Stimulated activated CD4-positive, alpha-beta T cell treated with anti-CD3 and anti-CD28 coated beads, Interleukin-15, amount 100 ng/mL, for 24 hours (primary cell): ENCODE data around the gene NRDE2.
A peak's percentile ranks its signal among the peaks of the same experiment; 100 is the strongest.

Experiments
- DNase-seq: peaks from one replicate; pipeline ENCODE4 v3.0.0-alpha.2; 2020

NRDE2 gene

GRCh38 chr14:90331497-90332270 is at the start of gene NRDE2:
Gene NRDE2, minus strand, starts transcription at chr14:90331941. Its CDS starts 37 bp downstream, at chr14:90331904.
- peak; percentile 100 for DNase-seq

- no peak for DNase-seq
These were observed 49.5 kb upstream of the NRDE2 start for GRCh38 chr14:90381011-90381786.

GRCh38 chr14:90379106-90379505 is 47.4 kb upstream of the NRDE2 start:
- no peak for DNase-seq

GRCh38 chr14:90378249-90378648 is 46.5 kb upstream of the NRDE2 start:
- no peak for DNase-seq

GRCh38 chr14:90375934-90376333 is 44.2 kb upstream of the NRDE2 start:
- DNase-seq: no peak

- DNase-seq: no peak
These were observed 43.1 kb upstream of the NRDE2 start for GRCh38 chr14:90374813-90375212.

GRCh38 chr14:90373887-90374286 is 42.1 kb upstream of the NRDE2 start:
- no peak for DNase-seq

- DNase-seq: no peak
These were observed 37.4 kb upstream of the NRDE2 start for GRCh38 chr14:90368946-90369721.

GRCh38 chr14:90362558-90362896 is 30.8 kb upstream of the NRDE2 start:
- no peak for DNase-seq

GRCh38 chr14:90361865-90362557 is 30.3 kb upstream of the NRDE2 start:
- DNase-seq: no peak

GRCh38 chr14:90358359-90358758 is 26.6 kb upstream of the NRDE2 start:
- DNase-seq: no peak

GRCh38 chr14:90356925-90357324 is 25.2 kb upstream of the NRDE2 start:
- DNase-seq: no peak

- DNase-seq: no peak
These were observed 24.1 kb upstream of the NRDE2 start for GRCh38 chr14:90355540-90356518.

- DNase-seq: no peak
These were observed 23.0 kb upstream of the NRDE2 start for GRCh38 chr14:90354551-90355298.

- peak; percentile 17 for DNase-seq
These were observed 18.0 kb upstream of the NRDE2 start for GRCh38 chr14:90349739-90350138.

- DNase-seq: no peak
These were observed 16.5 kb upstream of the NRDE2 start for GRCh38 chr14:90348270-90348669.

GRCh38 chr14:90345239-90345557 is 13.5 kb upstream of the NRDE2 start:
- no peak for DNase-seq

- no peak for DNase-seq
These were observed 12.8 kb upstream of the NRDE2 start for GRCh38 chr14:90344331-90345238.

GRCh38 chr14:90342327-90342726 is 10.6 kb upstream of the NRDE2 start:
- DNase-seq: no peak

- DNase-seq: no peak
These were observed 10.0 kb upstream of the NRDE2 start for GRCh38 chr14:90341784-90342183.
